K562 (cell line): ENCODE data around the gene RIPPLY3. TPM values are rescaled to one million over a fixed set of nuclear protein-coding genes. Genes with fewer than 3 reads are reported as not detected.

ENCODE experiments used
- ATAC-seq: fragments of 200-7000 bp; cut with Tn5 transposase; 3 replicates; pipeline ENCODE4 v1.9.1; 2020; ENCODE audit warnings: moderate library complexity
- BruUV-seq: library from RNA; stranded (reverse); fragments of 400-500 nt; replicated peaks from 2 replicates; lab custom pipeline; 2021; lab: Mats Ljungman, UMichigan
- CTCF ChIA-PET: fragments of 300-600 bp; formaldehyde crosslinking; extraction: SDS; loops from one replicate; lab custom pipeline; 2021; ENCODE audit warnings: low intra/inter-chr PET ratio; lab: Yijun Ruan, JAX
- POLR2A ChIA-PET: fragments of 300-600, 350-650 bp; sonication (Branson Sonifier 250); formaldehyde crosslinking; extraction: SDS; loops from one replicate; lab custom pipeline; 2021; ENCODE audit warnings: antibody characterized with exemption, inconsistent platforms; lab: Yijun Ruan, JAX
- DNase-seq, 4 experiments: peaks; one replicate each; pipeline versions ENCODE4 v3.0.0 to v3.0.0-alpha.2; 2011 to 2018; ENCODE audit warnings: low spot score in 3 of 4, mixed read lengths in 3 of 4; ENCODE audit errors: extremely low read depth in 1 of 4
- FAIRE-seq: peaks from 2 replicates; lab custom pipeline; 2011; peaks lifted over from hg19 to GRCh38; lab: Jason Lieb, UNC
- H2AFZ ChIP-seq: 2 replicates; pipeline ENCODE4 v1.6.0; 2011; ENCODE audit warnings: low read depth, low read length, control low read depth, inconsistent platforms
- H3K27ac ChIP-seq: fragments of 200-600 bp; 3 replicates; pipeline ENCODE4 v1.8.0; 2011; ENCODE audit warnings: low read depth, mild to moderate bottlenecking, control low read depth, inconsistent platforms, low read length, moderate library complexity, mixed read lengths; ENCODE audit errors: extremely low read depth
- H3K27me3 ChIP-seq, 2 experiments: fragments of 300-600 bp in 1 of 2; 2 replicates in 1 of 2; 3 replicates in 1 of 2; pipeline versions ENCODE4 v1.6.0 to v1.8.0; 2011; ENCODE audit warnings: inconsistent platforms in 2 of 2, low read length in 2 of 2, mild to moderate bottlenecking in 1 of 2, mixed read lengths in 1 of 2, moderate library complexity in 1 of 2; ENCODE audit not compliant: control insufficient read depth in 2 of 2, insufficient read depth in 2 of 2
- H3K36me3 ChIP-seq: fragments of 300-600 bp; 3 replicates; pipeline ENCODE4 v1.8.0; 2011; ENCODE audit warnings: mild to moderate bottlenecking, low read length, inconsistent platforms; ENCODE audit not compliant: control insufficient read depth, insufficient read depth
- H3K4me1 ChIP-seq, 2 experiments: fragments of 200-600 bp in 1 of 2; replicated peaks in 1 of 2; 2 replicates in 1 of 2; 3 replicates in 1 of 2; pipeline versions ENCODE4 v1.5.1 to v1.8.0; 2011; ENCODE audit warnings: inconsistent platforms in 2 of 2, low read length in 2 of 2, mild to moderate bottlenecking in 1 of 2, mixed read lengths in 1 of 2, moderate library complexity in 1 of 2; ENCODE audit not compliant: control insufficient read depth in 2 of 2, insufficient read depth in 2 of 2
- H3K4me2 ChIP-seq: 2 replicates; pipeline ENCODE4 v1.6.1; 2011; ENCODE audit warnings: low read length, control low read depth, inconsistent platforms, mixed read lengths; ENCODE audit not compliant: insufficient read depth
- H3K4me3 ChIP-seq: fragments of 200-600 bp; sonication (generic), shearing (Covaris generic); 2 replicates; pipeline ENCODE4 v1.5.1; 2016; ENCODE audit warnings: control low read depth, inconsistent platforms
- H3K79me2 ChIP-seq: fragments of 200-600 bp; 3 replicates; pipeline ENCODE4 v1.8.0; 2011; ENCODE audit warnings: low read length, inconsistent platforms; ENCODE audit not compliant: control insufficient read depth, insufficient read depth
- H3K9ac ChIP-seq, 2 experiments: 2 replicates each; pipeline versions ENCODE4 v1.6.0 to v1.6.1; 2011; ENCODE audit warnings: low read depth in 2 of 2, low read length in 2 of 2, control low read depth in 1 of 2, inconsistent platforms in 1 of 2, mild to moderate bottlenecking in 1 of 2, mixed read lengths in 1 of 2; ENCODE audit not compliant: insufficient read depth in 1 of 2
- H3K9me1 ChIP-seq: one replicate; pipeline ENCODE4 v1.6.0; 2011; ENCODE audit warnings: inconsistent platforms, mild to moderate bottlenecking, low read length, moderate library complexity; ENCODE audit not compliant: control insufficient read depth, insufficient read depth
- H3K9me3 ChIP-seq: replicated peaks from 2 replicates; pipeline ENCODE4 v1.5.1; 2011; ENCODE audit warnings: low read depth, low read length, inconsistent platforms; ENCODE audit not compliant: control insufficient read depth, insufficient read depth
- H4K20me1 ChIP-seq: replicated peaks from 2 replicates; pipeline ENCODE4 v1.6.1; 2011; ENCODE audit warnings: low read length, inconsistent platforms, mixed read lengths; ENCODE audit not compliant: control insufficient read depth, insufficient read depth
- ATF1 ChIP-seq, 2 experiments: fragments of 450-650 bp in 1 of 2; IDR thresholded peaks; 2 replicates each; pipeline ENCODE4 v1.6.1; 2016; ENCODE audit warnings: missing compliant biosample characterization in 1 of 2, missing genetic modification characterization in 1 of 2
- ATF7 ChIP-seq: fragments of 450-650 bp; IDR thresholded peaks from 2 replicates; pipeline ENCODE4 v1.7.1; 2014; ENCODE audit warnings: mild to moderate bottlenecking, moderate library complexity
- BRD4 ChIP-seq: fragments of 200-600 bp; sonication (generic); IDR thresholded peaks from 2 replicates; pipeline ENCODE4 v1.6.1; 2017; ENCODE audit warnings: inconsistent platforms
- CBX3 ChIP-seq, 2 experiments: IDR thresholded peaks; 1 replicate in 1 of 2; 2 replicates in 1 of 2; pipeline ENCODE4 v1.6.1; 2012; ENCODE audit warnings: inconsistent platforms in 2 of 2, low read length in 2 of 2, borderline replicate concordance in 1 of 2, control low read depth in 1 of 2
- MTA2 ChIP-seq: fragments of 450-650 bp; IDR thresholded peaks from 2 replicates; pipeline ENCODE4 v1.6.1; 2016; ENCODE audit warnings: low read depth
- PCBP1 ChIP-seq: fragments of 200-400 bp; formaldehyde crosslinking; IDR thresholded peaks from 2 replicates; pipeline ENCODE4 v1.6.1; 2018; ENCODE audit warnings: mild to moderate bottlenecking, low read depth, low read length; ENCODE audit not compliant: poor library complexity, severe bottlenecking
- SIN3B ChIP-seq: fragments of 450-650 bp; IDR thresholded peaks from 2 replicates; pipeline ENCODE4 v1.6.1; 2017; ENCODE audit warnings: low read depth, mild to moderate bottlenecking, moderate library complexity
- SIRT6 ChIP-seq: IDR thresholded peaks from one replicate; pipeline ENCODE4 v1.6.1; 2012; ENCODE audit warnings: low read depth, mild to moderate bottlenecking, control low read depth, inconsistent platforms, low read length, moderate library complexity
- SRSF7 ChIP-seq: fragments of 200-400 bp; formaldehyde crosslinking; optimal IDR thresholded peaks from 2 replicates; pipeline ENCODE3; 2017; ENCODE audit warnings: mild to moderate bottlenecking, low read depth, low read length
- TAF1 ChIP-seq: IDR thresholded peaks from 2 replicates; pipeline ENCODE4 v1.6.1; 2011; ENCODE audit warnings: mild to moderate bottlenecking, low read length, moderate library complexity; ENCODE audit not compliant: insufficient read depth, control insufficient read depth, severe bottlenecking; ENCODE audit errors: extremely low read depth
- ZNF140 ChIP-seq: fragments of 250-450 bp; sonication (Bioruptor Pico); IDR thresholded peaks from 2 replicates; pipeline ENCODE4 v1.8.0; 2021; ENCODE audit warnings: moderate library complexity, mild to moderate bottlenecking, inconsistent platforms
- ZNF217 ChIP-seq: sonication (generic); formaldehyde crosslinking; IDR thresholded peaks from 2 replicates; pipeline ENCODE4 v1.8.0; 2022; ENCODE audit warnings: mild to moderate bottlenecking, missing genetic modification reagents
- ZNF639 ChIP-seq, 2 experiments: fragments of 200-800 bp in 1 of 2; sonication (Bioruptor generic) in 1 of 2; sonication (generic) in 1 of 2; formaldehyde crosslinking in 1 of 2; IDR thresholded peaks in 1 of 2; conservative IDR thresholded peaks in 1 of 2; 2 replicates each; pipeline versions ENCODE4 v1.5.0 to v1.6.1; 2016 to 2020; ENCODE audit warnings: missing compliant biosample characterization in 1 of 2, missing genetic modification characterization in 1 of 2, missing genetic modification reagents in 1 of 2
- WGBS: fragments of 100-300 bp; shearing (Covaris generic); methylation state at CpG from one replicate; pipeline ENCODE4 v1.1.6; 2016; ENCODE audit warnings: low coverage, mixed read lengths; ENCODE audit not compliant: insufficient coverage; ENCODE audit errors: missing lambda C conversion rate; 5-methylcytosine and 5-hydroxymethylcytosine counted together
- in situ Hi-C: fragments of 300-500 bp; cut with MboI; formaldehyde crosslinking; loops from 4 replicates; pipeline ENCODE4 v1.15.0; 2018; ENCODE audit warnings: inconsistent platforms, mixed read lengths
- intact Hi-C: fragments of 100-400 bp; cut with micrococcal nuclease; formaldehyde crosslinking; loops from 2 replicates; pipeline ENCODE4 v1.14.2; 2022
- polyA plus RNA-seq, 8 experiments: library from polyadenylated mRNA; depleted of rRNA in 4 of 8; stranded (reverse) in 5 of 8; unstranded in 3 of 8; fragments of >200 nt; fragmentation: Nextera tagmentation in 2 of 8; fragmentation: Illumina TruSeq in 1 of 8; extraction: Ambion mirVana in 2 of 8; extraction: Trizol in 1 of 8; gene quantifications; 2 replicates each; pipeline versions ENCODE4 v1.2.1 to v1.2.3, GENCODE V29; 2011 to 2014; ENCODE audit warnings: inconsistent platforms in 1 of 8, missing spikeins in 1 of 8
- total RNA-seq, 7 experiments: library from RNA; depleted of rRNA in 6 of 7; stranded (reverse); fragments of >200 nt in 6 of 7; fragmentation: Illumina TruSeq in 2 of 7; extraction: Trizol in 2 of 7; gene quantifications; 2 replicates each; pipeline versions ENCODE4 v1.2.1 to v1.2.3, GENCODE V29; 2011 to 2021; ENCODE audit warnings: low replicate concordance in 1 of 7

RIPPLY3 gene
- total and polyA plus RNA-seq, 9 of the 15 experiments (the other 6 are each of a cell fraction or from before 2014, with no cell fraction given), result not detected

GRCh38 chr21:37005548-37006485, 685 bp upstream of the RIPPLY3 start:
- no peak overlapping the region for H3K4me3 ChIP-seq
- intact Hi-C loops, result no loop called here
- BruUV-seq, result no TSS peak
- H3K9me1 ChIP-seq, result no peaks in the 10 kb centered on the region
- H3K9ac ChIP-seq, result no peak overlapping the region
- ChIA-PET POLR2A (no interaction called here), CTCF (no interaction called here)
- H3K36me3 ChIP-seq, result no peaks in the 10 kb centered on the region
- no peaks in the 10 kb centered on the region for H4K20me1 ChIP-seq
- no peak for ATAC-seq
- no peak overlapping the region for H2AFZ ChIP-seq
- in situ Hi-C loops, result no loop called here
- no peaks in the 10 kb centered on the region for H3K27me3 ChIP-seq
- H3K4me1 ChIP-seq, result peaks cover 6 to 13% of the 10 kb centered on the region in 2 experiments; a peak in 4 of 5 replicates
- no peak for DNase-seq
- H3K4me2 ChIP-seq, result no peak overlapping the region
- H3K79me2 ChIP-seq, result no peaks in the 10 kb centered on the region
- 90% methylated on average over 69 of the region's 76 CpGs for WGBS
- FAIRE-seq, result no peak
- no peak overlapping the region for H3K27ac ChIP-seq
- TF ChIP-seq ZNF140 (CRISPR knock-in tag) (no peak), ZNF217 (CRISPR knock-in tag) (no peak), ZNF639 (CRISPR knock-in tag; conservative IDR thresholded peaks at IDR 0.05 in 1 of 2, IDR thresholded peaks at IDR 0.05 in 1 of 2) (0 out of 4 replicates have a peak, but pooled peaks of 1 of the 2 experiments have one; percentile 46), ATF1 (CRISPR knock-in tag; IDR thresholded peaks at IDR 0.05) (no peak), ATF1 (tag; IDR thresholded peaks at IDR 0.05) (no peak), TAF1 (no peak), MTA2 (no peak), SRSF7 (no peak), SIN3B (no peak), CBX3 (IDR thresholded peaks at IDR 0.05; ENCODE audit: borderline replicate concordance in 1 of 2, low read length in 2 of 2) (peak in 1 of 2 experiments; percentile 13; a peak in 1 of 3 replicates), BRD4 (no peak), PCBP1 (peak; percentile 12), ATF7 (no peak), SIRT6 (no peak)
- TF ChIP-seq, all 486 proteins: peak for 3
- 0 out of 2 replicates have a peak, but pooled peaks cover 2% of the 10 kb centered on the region for H3K9me3 ChIP-seq
